ENCODE data around the gene NLGN1.
"Not testable (repeated sequence)": the region's sequence is repeated elsewhere in the genome, so short reads cannot be mapped to it uniquely, and the experiment has no call there.

Gene NLGN1

DNA sequence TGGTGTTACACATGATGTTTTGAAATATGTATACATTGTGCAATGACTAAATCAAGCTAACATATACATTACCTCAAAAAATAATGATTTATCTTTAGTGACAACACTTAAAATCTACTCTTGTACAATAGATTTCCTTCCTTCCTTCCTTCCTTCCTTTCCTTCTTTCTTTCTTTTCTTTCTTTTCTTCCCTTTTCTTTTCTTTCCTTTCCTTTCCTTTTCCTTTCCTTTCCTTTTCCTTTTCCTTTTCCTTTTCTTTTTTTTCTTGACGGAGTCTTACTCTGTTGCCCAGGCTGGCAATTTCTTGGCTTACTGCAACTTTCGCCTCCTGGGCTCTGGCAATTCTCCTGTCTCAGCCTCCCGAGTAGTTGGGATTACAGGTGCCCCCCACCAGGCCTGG is 170.5 kb downstream of the NLGN1 start:
- DNase-seq, result no peak

DNA sequence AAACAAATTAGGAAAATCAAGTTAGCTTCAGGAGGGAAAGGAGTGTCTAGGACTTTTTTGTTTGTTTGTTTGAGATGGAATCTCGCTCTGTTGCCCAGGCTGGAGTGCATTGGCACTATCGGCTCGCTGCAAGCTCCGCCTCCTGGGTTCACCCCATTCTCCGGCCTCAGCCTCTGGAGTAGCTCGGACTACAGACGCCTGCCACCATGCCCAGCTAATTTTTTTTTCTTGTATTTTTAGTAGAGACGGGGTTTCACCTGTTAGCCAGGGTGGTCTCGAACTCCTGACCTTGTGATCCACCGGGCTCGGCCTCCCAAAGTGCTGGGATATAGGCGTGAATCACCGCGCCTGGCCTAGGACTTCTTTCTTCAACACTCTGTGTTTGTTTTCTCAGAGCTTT is 171.1 kb downstream of the NLGN1 start:
- DNase-seq, result no peak

DNA sequence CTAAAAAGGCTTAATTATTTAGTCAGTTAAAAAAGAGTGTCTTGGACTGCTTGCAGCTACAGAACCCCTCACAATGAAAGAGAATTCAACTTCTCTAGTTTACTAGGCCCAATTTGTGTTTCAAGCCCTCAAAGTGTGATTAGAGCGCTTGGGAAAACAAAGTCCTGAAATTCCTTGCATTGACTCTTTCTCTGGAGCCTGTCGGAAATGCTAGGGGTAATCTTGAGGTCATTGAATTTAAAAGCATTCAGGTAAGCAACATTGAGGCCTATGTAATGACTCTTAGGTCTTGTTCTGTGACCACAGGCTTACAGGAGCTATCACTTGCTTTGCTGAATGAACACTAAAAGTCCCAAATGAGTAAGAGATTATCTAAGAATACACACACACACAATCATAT is 186.0 kb downstream of the NLGN1 start:
- no peak for DNase-seq

DNA sequence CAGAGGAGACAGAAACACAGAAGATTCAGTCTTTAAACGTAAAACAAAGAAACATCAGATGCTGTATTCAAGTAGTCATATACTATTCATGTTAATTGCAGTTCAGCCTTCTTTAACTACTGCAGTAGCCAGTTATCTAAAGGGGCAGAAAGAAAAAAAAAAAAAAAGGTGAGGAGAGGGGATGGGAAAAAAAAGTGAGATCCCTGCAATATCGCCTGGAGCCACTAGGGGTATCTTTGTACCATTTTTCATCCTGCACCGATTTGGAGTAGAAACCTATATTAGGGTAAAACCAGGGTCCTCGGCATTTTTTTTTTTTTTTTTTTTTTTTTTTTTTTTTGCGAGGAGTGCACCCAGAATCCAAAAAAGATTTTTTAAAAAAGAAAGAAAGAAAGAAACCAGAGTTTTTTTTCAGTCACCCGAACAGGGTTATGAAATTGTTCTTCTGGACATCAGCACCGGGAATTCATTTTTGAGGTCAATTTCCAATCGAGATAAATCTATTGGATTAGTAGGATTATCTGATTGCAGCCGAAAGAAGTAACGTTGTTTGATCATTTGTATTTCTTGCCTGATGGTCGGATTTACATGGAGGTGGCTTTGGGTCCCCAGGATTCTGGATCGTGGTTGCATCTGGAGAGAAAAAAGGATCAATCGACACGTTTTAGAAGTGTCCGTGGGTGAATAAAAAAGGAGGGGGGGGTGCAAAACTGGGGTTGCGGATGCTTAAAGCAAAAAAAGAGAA is 186.7 kb downstream of the NLGN1 start:
- DNase-seq, result peak; percentile 65

DNA sequence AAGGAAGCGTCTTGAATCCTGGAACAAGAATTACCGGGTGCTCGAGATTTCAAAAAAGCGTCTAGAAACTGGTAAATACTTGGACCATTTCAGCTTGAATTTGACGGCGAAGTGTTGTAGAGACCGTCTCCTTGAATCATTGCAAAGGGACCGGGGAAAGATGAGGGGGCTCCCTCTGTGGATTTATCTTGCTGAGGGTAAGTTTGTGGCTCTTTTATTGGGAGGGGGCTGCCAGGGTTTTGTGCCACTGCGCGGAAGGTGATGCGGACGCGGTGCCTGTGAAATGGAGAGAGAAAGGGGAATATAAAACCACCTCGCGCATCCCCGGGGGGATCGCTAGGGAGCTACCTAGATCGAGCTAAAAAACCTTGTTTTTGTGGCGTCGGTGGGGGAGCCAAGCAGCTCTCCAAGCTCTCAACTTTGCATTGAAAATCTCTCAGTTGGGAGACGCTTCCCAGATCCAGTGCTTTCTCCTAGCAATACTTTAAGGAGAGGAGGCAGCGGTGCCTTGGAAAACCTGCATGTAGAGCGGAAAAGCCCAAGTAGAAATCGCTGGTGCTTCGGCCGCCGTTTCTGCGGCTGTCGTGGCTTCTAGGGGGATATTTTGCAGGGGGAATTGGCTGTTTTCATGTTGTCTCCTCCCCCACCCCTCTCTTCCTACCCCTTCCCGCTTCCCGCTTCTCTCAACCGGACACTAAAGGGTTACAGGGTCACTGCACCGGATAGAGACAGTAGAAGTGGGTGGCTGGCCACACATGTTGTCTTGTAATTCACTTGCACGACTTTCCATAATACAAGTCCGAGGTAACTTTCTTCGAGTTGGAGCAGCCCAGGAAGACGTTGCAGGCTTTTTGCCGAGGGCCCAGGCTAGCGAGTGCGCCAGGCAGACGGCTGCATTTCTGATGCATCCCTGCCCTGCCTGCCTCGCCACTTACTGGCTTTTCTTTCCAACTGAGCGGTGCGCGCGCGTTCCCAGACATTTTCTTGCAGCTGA is 187.6 kb downstream of the NLGN1 start:
- peak; percentile 39 for DNase-seq

DNA sequence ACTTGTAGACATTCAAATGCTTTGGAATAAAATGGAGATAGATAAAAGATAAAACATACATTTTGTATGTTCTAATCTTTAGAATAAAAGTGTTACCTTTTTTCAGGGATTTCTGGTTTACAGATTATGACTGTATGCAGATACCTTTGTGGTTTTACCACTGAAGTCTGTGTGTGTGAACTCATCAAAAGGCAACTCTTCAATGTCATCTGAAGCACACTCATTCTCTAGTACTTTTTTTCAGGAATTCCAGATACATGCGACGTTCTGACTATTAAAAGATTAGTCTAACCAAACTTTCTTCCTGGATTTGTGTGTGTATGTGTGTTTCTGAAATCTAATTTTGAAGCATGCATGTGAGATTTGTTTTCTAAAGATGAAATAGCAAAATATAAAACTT is 188.6 kb downstream of the NLGN1 start:
- no peak for DNase-seq

DNA sequence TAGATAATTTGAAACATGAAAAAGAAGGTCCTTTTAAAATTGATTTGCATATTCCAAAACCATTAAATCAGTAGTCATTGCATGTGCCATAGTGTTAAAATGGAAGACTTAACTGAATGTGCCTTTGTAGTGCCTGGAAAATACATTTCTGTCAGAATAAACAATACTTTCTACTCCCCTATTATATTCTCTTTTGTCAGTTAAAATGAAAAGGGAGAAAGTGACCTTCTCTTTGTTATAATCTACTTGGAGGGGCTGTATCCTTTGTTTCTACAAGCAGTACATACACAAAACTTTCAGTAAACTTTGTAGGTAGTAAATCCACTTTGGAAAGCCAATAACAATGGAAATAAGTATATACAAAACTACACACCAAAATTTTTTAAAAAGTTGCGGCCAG is 189.5 kb downstream of the NLGN1 start:
- DNase-seq, result no peak

DNA sequence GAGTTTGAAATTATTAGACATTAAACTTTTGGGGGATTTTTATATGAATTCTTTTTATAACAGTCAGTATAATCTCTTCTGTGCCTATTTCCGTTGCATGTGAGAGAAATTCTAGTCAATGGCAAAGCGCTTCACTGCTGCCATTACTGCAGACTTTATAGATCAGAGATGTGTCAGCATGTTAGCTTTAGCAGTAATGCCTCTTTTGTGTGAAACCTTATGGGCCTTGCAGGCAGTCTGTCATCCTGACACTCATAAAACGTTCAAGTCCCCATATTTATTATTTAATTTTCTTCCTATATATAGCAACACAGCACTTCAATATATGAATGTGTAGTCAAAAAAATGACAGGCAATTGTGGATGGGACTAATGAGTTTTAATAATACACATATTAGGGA is 191.0 kb downstream of the NLGN1 start:
- no peak for DNase-seq

DNA sequence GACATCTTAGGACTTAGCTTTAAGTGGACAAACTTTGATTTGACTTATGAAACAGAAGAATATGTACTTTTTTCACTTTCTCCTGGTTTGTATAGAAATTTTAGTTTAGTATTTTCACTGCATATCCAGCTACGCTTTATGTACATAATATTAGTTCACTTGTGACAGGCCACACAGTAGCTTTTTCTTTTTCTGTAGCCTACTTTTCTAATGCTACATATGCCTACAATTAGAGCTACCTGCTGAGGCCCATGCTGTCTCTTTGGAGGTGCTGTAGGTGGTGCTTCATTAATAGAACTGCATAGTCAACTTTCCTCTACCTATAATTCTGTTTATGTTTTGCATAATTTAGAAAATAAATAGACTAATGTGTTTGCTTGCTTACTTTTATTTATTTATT is 191.6 kb downstream of the NLGN1 start:
- no peak for DNase-seq

DNA sequence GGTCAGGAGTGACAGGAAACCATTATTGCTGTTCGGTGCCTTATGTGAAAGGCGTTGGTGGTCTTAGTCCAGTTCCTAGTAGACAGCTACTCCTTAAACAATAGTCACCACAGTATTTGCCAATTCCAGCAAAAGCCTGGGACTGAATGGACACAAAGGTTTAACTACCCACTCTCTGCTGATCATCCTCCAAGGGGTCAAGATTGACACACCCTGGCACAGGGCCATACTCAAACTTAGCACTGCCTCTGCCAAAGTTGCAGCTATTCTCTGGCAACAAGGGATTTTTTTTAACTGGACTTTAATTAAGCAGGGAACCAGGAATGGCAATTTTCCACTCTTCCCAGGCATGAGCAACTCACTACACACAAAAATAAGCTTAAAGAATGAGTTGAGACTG is 193.9 kb downstream of the NLGN1 start:
- no peak for DNase-seq

DNA sequence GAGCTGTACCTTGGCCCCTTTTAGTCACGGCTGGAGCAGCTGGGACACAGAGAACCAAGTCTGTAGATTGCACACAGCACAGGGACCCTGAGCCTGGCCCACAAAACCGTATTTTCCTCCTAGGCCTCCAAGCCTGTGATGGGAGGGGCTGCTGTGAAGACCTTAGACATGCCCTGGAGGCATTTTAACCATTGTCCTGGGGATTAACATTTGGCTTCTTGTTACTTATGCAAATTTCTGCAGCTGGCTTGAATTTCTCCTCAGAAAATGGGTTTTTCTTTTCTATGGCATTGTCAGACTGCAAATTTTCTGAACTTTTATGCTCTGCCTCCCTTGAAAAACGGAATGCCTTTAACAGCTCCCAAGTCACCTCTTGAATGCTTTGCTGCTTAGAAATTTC is 197.3 kb downstream of the NLGN1 start:
- not testable (repeated sequence) for DNase-seq

DNA sequence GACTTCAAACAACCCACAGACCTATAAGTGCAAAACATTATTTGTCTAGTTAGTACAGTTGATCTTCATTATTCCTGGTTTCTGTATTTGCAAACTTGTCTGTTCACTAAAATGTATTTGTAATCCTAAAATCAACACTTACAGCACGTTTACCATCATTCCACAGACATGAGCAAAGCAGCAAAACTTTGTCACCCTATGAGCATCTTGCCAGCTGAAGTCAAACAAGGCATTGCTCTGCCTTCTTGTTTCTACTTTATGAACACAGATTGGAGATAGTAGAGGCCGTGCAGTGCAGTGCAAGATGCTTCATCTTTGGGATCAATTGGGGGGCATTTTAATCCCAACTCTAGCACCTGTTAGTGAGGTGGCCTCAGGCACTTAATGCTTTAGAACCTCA is 202.1 kb downstream of the NLGN1 start:
- peak; percentile 3 for DNase-seq

DNA sequence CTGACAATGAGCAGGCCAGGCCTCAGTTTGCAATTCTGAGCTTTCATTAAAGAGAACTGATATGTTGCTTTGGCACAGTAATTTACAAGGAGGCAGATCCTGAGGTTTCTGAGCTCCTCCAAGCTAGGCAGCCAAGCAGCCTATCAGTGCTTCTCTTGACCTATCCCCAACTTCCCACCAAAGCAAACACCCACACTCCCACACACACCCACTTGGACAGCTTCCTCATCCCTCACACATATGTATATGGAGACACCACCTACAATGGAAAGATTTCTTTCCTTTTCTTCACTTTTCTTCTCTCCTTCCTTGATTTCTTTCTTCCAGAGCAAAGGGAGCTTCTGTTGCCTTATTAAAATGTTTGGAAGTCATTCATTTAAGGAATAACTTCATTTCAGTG is 217.0 kb downstream of the NLGN1 start:
- no peak for DNase-seq

DNA sequence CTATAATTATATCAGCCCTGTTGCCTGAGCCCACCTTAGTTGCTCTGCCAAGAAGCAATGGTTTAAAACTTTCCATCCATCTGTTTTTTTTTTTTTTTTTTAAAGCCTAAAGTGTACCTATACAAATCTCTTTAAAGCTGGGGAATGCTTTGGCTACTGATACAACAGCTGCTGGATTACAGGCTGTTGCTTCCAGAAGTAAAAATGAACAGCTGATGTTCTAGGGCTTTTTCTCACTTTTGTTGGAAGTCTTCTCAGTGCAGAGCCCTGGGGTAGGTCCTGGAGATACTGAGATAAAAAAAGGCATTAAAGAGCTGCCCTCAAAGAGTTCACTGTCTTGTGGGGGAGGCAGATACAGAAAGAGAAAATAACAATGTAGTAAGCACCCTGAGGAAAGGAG is 218.1 kb downstream of the NLGN1 start:
- DNase-seq, result no peak

DNA sequence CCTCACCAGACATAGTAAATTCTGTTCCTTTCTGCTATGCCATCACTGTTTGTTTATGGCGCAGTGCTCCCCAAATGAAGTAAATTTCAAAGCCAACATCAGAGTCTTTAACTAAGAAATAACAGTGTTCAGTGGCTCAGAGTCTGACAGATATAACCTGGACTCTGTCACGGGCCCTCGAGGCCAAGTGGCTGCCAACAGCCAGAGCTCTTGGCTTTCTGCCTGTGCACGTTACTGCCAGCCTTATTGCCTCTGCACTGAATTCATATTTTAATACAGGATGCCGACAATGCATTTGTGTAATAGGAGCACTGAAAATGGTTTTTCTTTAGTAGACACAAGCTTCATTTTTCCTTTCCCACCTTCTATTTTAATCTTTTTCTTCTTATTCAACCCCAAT is 219.9 kb downstream of the NLGN1 start:
- no peak for DNase-seq

DNA sequence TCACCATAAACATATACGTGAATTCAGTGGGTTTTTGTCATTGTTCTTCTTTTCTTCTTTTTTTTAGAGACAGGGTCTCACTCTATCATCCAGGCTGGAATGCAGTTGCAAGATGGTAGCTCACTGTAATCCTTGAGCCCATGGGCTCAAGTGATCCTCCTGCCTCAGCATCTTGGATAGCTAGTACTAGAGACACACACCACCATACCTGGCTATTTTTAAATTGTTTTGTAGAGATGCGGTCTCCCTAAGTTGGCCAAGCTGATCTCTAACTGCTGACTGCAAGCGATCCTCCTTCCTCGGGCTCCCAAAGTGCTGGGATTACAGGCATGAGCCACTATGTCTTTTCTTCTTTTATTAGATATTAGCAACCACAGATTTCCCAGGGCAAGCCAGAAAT is 220.6 kb downstream of the NLGN1 start:
- DNase-seq, result no peak

DNA sequence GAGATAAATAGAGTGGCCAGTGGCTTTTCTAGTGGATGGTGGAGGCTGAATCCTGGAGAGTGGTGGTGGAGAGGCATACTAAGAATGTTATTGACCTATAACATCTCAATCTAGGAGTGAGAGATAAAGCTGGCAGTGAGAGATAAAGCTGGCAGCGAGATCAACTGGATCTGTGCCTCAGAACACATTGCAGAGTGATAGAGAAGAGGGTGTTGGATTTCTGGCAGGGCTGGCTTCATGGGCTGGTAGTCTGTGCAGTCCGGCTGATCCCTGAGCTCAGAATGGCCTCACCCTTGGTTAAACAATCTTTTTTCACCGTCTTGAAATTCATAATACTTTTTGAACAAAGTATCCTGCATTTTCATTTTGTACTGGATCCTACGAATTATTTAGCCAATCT is 221.2 kb downstream of the NLGN1 start:
- DNase-seq, result no peak

DNA sequence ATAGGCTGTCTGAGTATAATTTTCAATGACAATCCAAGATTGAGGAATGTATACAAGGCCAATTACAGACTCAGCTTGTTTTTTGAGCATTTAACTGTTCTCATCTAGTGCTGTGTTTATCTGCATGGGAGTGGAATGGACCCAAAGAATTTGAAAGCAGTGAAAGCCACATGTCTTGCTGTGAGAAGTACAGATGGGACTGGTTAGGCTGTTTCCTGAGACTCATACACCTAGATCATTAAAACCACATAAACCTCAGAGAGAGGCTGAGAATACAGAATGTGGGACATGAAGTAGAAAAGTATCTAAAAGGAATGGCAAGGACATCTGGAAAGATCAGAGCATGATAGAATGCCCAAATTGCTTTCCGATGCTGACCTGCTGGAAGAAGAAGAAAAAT is 224.6 kb downstream of the NLGN1 start:
- DNase-seq, result no peak

DNA sequence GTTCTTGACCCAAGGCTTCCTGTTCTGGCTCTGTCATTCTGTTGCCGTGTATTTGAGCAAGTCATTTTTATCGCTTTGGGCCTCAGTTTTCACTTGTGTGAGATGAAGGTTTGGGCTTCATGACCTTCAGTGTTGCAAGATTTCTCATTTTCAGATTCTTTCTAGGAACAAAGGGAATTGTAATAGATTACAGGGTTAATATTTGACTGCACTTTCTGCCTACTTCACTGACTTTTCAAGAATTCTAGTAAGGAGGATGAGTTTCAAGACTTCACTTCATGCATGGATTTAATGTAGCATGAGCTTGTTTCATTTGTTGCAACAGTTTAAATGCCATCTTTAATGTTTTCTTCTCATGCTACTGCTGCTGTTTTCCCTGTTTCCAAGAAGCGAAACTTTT is 226.5 kb downstream of the NLGN1 start:
- no peak for DNase-seq

DNA sequence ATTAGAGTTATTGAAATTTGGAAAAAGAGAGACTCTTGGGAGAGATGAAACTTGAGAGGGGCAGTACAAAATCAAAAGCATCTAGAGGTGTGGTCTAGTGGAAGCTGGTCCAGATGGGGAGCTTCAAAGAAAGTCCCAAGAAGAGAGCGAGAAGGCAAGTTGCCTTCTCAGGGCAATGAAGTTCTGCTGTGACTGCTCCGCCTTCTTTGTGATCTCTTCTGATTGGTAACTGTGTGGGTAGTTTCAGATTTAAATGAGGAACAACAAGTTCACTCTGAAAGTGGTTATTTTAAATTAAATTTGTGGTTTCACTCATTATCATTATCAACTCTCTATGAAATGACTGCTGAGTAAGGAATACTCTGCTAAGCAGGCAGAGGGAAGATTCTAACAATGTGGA is 233.3 kb downstream of the NLGN1 start:
- no peak for DNase-seq

DNA sequence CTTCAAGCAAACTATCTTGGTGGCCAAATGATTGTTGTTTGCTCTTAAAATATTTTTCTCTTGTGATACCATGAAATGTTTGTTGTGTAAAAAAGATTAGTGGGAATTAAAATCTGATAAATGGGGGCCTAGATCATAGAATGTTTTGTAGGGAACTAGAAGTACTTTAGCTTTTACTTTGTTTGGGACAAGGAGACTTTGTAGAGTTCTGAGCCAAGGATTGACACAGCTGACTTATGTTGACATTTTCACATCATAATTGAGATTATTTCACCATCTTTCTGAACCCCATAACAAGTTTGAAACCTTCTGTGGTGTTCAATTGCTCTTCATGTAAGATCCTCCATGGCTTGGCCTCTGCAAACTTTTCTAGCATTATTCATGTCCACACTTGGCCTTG is 235.4 kb downstream of the NLGN1 start:
- no peak for DNase-seq

DNA sequence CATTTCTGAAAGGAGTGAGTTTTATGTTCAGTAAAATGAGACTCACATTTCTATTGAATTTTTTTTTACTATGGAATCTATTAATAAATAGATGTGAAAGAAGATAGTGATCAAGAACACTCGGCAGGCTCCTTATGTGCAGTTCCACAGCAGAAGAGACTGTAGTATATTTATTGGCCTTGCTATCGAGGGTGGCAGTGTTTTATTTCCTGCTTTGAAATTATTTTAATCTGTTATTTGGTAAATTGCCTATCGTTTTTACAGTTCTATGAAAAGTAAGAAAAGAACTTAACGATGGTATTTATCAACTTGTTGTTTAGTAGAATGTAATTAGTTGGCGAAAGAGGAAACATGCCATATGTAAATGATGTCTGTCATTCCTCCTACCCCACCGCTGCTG is 238.3 kb downstream of the NLGN1 start:
- DNase-seq, result no peak

DNA sequence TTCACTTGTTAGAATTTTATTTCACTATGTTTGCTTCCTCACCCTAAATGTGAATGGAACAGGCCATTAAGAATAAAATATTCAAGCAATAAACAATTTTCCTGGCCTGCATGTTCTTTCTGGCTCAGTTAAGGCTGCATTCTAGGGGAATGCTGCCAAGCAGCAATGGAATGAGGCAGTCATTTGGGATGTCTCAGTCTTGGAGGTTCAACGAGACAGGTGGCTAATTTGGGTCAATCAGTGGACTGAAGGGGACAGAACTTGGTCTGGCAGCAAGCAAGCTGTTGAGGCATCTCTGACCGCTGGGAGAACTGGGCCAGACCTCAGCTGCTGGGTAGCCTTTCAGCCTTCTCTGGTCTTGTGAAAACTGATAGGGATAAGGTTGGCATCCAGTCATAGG is 241.6 kb downstream of the NLGN1 start:
- DNase-seq, result no peak

DNA sequence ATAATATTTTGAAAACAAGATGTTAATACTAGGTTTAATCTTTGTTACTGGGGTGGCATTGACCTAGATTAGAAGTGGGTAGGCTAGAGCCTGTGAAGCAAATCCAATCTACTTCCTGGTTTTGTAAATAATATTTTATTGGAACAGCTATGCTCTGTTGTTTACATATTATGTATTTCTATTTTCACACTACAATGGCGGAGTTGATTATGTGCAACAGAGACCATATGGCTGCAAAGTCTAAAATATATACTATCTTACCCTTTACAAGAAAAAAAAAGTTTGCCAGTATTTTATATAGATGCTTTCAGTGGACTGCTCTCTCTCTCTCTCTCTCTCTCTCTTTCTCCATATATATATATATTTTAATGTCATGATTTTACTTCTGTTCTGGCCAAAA is 244.2 kb downstream of the NLGN1 start:
- DNase-seq, result no peak
